ENCODE results near the gene PRICKLE3. TPM values are rescaled to one million over a fixed set of nuclear protein-coding genes. Genes with fewer than 3 reads are reported as not detected.

The PRICKLE3 gene
- polyA plus RNA-seq, 3 donors: 4.4 to 22.3 (median 5.4) TPM

DNA sequence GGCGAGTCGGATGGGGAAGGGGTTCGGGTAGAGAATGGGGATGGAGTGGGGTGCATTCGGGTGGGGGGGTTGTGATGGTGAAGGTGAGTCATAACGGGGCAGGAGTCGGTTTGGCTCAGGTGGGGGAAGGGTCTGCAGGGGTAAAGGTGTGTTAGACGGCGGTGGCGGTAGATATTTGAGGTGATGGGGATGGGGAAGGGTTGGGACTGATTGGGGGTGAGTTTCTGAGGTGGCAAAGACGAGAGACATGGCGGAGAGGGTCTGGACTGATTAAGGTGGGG lies 13.1 kb upstream of the PRICKLE3 start:
- intact Hi-C loops (cut with micrococcal nuclease): no loop called here
- peaks cover 10% of the 10 kb centered on the region for H3K4me1 Mint-ChIP-seq
- H3K27ac ChIP-seq (ENCODE audit: low read depth in 1 of 2, low read length in 2 of 2): no peak overlapping the region
- no peak overlapping the region for H3K9ac ChIP-seq (ENCODE audit: insufficient read depth, low read length, poor library complexity, severe bottlenecking)
- H3K27me3 ChIP-seq (ENCODE audit: control insufficient read depth in 2 of 2, insufficient read depth in 2 of 2, low read length in 2 of 2): peaks cover 0 to 13% of the 10 kb centered on the region in 2 donors
- H3K4me3 Mint-ChIP-seq: no peak overlapping the region
- H3K4me3 ChIP-seq (replicated peaks in 1 of 3; ENCODE audit: low read depth in 2 of 3, low read length in 3 of 3): no peak overlapping the region
- TF ChIP-seq, protein P1, sequence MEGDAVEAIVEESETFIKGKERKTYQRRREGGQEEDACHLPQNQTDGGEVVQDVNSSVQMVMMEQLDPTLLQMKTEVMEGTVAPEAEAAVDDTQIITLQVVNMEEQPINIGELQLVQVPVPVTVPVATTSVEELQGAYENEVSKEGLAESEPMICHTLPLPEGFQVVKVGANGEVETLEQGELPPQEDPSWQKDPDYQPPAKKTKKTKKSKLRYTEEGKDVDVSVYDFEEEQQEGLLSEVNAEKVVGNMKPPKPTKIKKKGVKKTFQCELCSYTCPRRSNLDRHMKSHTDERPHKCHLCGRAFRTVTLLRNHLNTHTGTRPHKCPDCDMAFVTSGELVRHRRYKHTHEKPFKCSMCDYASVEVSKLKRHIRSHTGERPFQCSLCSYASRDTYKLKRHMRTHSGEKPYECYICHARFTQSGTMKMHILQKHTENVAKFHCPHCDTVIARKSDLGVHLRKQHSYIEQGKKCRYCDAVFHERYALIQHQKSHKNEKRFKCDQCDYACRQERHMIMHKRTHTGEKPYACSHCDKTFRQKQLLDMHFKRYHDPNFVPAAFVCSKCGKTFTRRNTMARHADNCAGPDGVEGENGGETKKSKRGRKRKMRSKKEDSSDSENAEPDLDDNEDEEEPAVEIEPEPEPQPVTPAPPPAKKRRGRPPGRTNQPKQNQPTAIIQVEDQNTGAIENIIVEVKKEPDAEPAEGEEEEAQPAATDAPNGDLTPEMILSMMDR (IDR thresholded peaks at IDR 0.05): no peak
- no peak for DNase-seq
- H3K79me2 ChIP-seq (ENCODE audit: insufficient read depth, low read length): no peaks in the 10 kb centered on the region
- H3K4me1 ChIP-seq (ENCODE audit: control insufficient read depth in 1 of 2, insufficient read depth in 2 of 2, low read length in 2 of 2): peaks cover 10 to 11% of the 10 kb centered on the region in 2 donors
- peaks cover 9 to 22% (median 12%) of the 10 kb centered on the region in 3 donors for H3K27me3 Mint-ChIP-seq (ENCODE audit: low read depth in 3 of 3)
- H3K9me3 Mint-ChIP-seq: no peaks in the 10 kb centered on the region
- no peak overlapping the region for H2AFZ ChIP-seq (ENCODE audit: insufficient read depth, low read depth, low read length, poor library complexity, severe bottlenecking)
- no peaks in the 10 kb centered on the region for H3K9me3 ChIP-seq (replicated peaks in 1 of 2; ENCODE audit: control insufficient read depth in 1 of 2, insufficient read depth in 1 of 2, low read length in 2 of 2)
- H4K20me1 ChIP-seq (ENCODE audit: insufficient read depth, low read length): no peaks in the 10 kb centered on the region
- no peaks in the 10 kb centered on the region for H3K36me3 ChIP-seq (replicated peaks in 1 of 2; ENCODE audit: control insufficient read depth in 1 of 2, insufficient read depth in 2 of 2, low read length in 2 of 2)
- no peak overlapping the region for H3K27ac Mint-ChIP-seq
- H3K4me2 ChIP-seq (replicated peaks; ENCODE audit: extremely low read depth, low read length, poor library complexity, severe bottlenecking): no peak overlapping the region
- peaks cover 0 to 2% of the 10 kb centered on the region in 2 donors for H3K36me3 Mint-ChIP-seq
- 15% methylated on average over 3 of the region's 11 CpGs for WGBS (ENCODE audit: insufficient coverage)

DNA sequence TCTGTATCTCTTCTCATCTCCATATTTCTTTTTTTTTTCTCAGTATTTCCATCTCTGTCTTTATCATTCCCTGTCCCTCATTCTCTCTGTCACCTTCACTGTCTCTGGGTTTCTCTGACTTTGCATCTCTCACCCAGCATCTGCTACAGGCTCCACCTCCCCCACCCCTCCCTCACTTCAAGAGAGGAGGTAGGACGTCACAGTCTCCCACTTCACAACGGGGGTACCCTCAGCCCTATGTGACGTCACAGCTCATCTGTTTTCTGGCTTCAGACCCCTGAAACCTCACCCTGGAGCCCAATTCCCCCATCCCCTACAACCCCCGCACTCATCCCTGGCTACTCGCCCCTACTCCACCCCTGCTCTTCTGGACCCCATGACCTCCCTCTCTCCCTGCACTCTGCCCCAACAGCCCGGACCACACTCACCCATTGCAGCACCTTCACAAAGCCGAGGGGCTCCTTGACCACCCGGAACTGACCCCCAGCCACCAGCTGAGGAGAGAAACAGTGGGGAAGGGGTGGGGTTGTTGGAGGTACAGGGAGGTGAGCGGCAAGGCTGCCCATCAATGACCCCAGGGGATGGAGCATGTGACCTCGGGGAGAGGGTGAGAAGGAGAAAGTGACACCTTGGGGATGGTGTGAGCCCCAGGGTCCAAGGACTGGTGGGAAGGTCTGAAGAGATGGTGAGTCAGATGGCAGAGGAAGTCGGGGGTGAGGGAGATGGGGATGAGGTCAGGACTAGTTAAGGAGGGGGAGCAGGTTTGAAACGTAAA lies 12.6 kb upstream of the PRICKLE3 start:
- intact Hi-C loops (cut with micrococcal nuclease): no loop called here
- Histone ChIP-seq H3K4me1 (ENCODE audit: control insufficient read depth in 1 of 2, insufficient read depth in 2 of 2, low read length in 2 of 2) (peaks cover 10 to 11% of the 10 kb centered on the region in 2 donors), H3K79me2 (ENCODE audit: insufficient read depth, low read length) (no peaks in the 10 kb centered on the region), H3K4me2 (replicated peaks; ENCODE audit: extremely low read depth, low read length, poor library complexity, severe bottlenecking) (no peak overlapping the region), H3K27ac (ENCODE audit: low read depth in 1 of 2, low read length in 2 of 2) (no peak overlapping the region), H3K9me3 (replicated peaks in 1 of 2; ENCODE audit: control insufficient read depth in 1 of 2, insufficient read depth in 1 of 2, low read length in 2 of 2) (no peaks in the 10 kb centered on the region), H2AFZ (ENCODE audit: insufficient read depth, low read depth, low read length, poor library complexity, severe bottlenecking) (no peak overlapping the region), H3K4me3 (replicated peaks in 1 of 3; ENCODE audit: low read depth in 2 of 3, low read length in 3 of 3) (no peak overlapping the region), H3K9ac (ENCODE audit: insufficient read depth, low read length, poor library complexity, severe bottlenecking) (no peak overlapping the region), H3K36me3 (replicated peaks in 1 of 2; ENCODE audit: control insufficient read depth in 1 of 2, insufficient read depth in 2 of 2, low read length in 2 of 2) (no peaks in the 10 kb centered on the region), H3K27me3 (ENCODE audit: control insufficient read depth in 2 of 2, insufficient read depth in 2 of 2, low read length in 2 of 2) (peaks cover 0 to 13% of the 10 kb centered on the region in 2 donors), H4K20me1 (ENCODE audit: insufficient read depth, low read length) (no peaks in the 10 kb centered on the region)
- DNase-seq: peak in 1 of 3 donors; percentile 28
- Mint-ChIP-seq H3K4me1 (peaks cover 10% of the 10 kb centered on the region), H3K9me3 (no peaks in the 10 kb centered on the region), H3K27me3 (ENCODE audit: low read depth in 3 of 3) (peaks cover 9 to 22% (median 13%) of the 10 kb centered on the region in 3 donors), H3K27ac (peak overlapping the region in 1 of 7 donors; percentile 41), H3K36me3 (peaks cover 0 to 2% of the 10 kb centered on the region in 2 donors), H3K4me3 (peak overlapping the region in 1 of 2 donors; percentile 70)
- TF ChIP-seq, protein P1 (IDR thresholded peaks at IDR 0.05): no peak
- 63% methylated on average over 5 of the region's 12 CpGs for WGBS (ENCODE audit: insufficient coverage)
